Lower leg skin (tissue), 3 donors: ENCODE results near the gene EIF6.

ENCODE experiments used
- CTCF ChIP-seq, 3 donors: fragments of 450-650 bp; IDR thresholded peaks; one replicate each; pipeline ENCODE4 v1.5.1; 2016; ENCODE audit warnings: antibody characterized with exemption in 3 of 3, mild to moderate bottlenecking in 3 of 3, moderate library complexity in 2 of 3
- POLR2A ChIP-seq, 2 donors: fragments of 450-650 bp; IDR thresholded peaks; one replicate each; pipeline ENCODE4 v1.6.1; 2016 to 2017; ENCODE audit warnings: antibody characterized with exemption in 2 of 2, mild to moderate bottlenecking in 1 of 2, moderate library complexity in 1 of 2

- no peak for TF ChIP-seq CTCF (IDR thresholded peaks at IDR 0.05)
- TF ChIP-seq POLR2A (IDR thresholded peaks at IDR 0.05), result no peak
Measured at GRCh38 chr20:35290887-35291417, 6.4 kb upstream of the EIF6 start.
